Measurements from ENCODE around the gene TMEM147. TPM values are rescaled to one million over a fixed set of nuclear protein-coding genes. Genes with fewer than 3 reads are reported as not detected.
A peak's percentile ranks its signal among the peaks of the same experiment; 100 is the strongest.

The TMEM147 gene, protein sequence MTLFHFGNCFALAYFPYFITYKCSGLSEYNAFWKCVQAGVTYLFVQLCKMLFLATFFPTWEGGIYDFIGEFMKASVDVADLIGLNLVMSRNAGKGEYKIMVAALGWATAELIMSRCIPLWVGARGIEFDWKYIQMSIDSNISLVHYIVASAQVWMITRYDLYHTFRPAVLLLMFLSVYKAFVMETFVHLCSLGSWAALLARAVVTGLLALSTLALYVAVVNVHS
- total RNA-seq: 99.7 TPM

DNA sequence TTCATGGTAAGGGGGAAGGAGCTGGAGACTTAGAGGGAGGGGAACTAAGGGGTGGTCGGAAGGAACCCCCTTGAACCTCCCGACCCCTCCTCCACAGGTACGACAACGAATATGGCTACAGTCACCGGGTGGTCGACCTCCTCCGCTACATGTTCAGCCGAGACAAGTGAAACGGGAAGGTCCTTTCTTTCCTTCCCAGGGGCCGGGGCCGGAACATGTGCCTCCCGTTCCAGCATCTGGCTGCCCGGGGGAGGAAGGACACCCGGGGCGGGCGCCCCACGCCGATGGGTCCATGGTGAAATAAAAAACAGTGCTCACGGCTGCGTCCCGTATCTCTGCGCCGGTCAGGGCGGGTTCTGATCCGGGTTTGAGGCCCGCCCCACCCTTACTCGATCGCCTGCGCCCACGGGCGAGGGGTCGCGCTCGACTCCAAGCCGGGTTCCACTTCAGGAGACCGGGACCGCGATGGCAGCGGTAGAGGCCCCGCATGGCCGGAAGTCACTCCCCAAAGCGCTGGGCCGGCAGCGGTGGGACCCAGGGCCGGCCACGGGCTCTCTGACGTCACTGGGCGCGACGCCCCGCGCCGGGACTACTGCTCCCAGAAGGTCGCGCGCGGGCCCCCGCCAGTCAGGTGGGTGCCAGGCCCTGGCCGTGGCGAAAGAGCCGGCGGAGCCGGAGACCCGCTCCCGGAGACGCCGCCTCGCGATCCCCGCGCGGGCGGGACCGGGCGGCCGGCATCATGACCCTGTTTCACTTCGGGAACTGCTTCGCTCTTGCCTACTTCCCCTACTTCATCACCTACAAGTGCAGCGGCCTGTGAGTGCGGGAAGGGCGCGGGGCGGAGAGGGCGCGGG is at the start of gene TMEM147:
Gene TMEM147 (plus strand): TSS at position 626 of the 854 bp plus-strand sequence. CDS start 114 bp downstream, at position 740.
- Histone ChIP-seq H3K27me3 (no peaks in the 10 kb centered on the region), H3K4me3 (peak within 1 kb of the TSS; percentile 87 to 88), H3K27ac (peak within 1 kb of the TSS; percentile 76 to 88), H3K9me3 (no peaks in the 10 kb centered on the region), H3K36me3 (peaks cover 0 to 3% of the 10 kb centered on the region in 2 donors), H3K4me1 (peaks cover 0 to 15% of the 10 kb centered on the region in 2 donors)
- intact Hi-C loops (cut with DNase I): loop anchor here (1.0 to 10.0 kb wide), 8 partner anchors 34 to 870 kb away; partner anchors contain the start of genes ARHGAP33, ETV2, HAUS5 and RBM42
- TF ChIP-seq, protein P1, sequence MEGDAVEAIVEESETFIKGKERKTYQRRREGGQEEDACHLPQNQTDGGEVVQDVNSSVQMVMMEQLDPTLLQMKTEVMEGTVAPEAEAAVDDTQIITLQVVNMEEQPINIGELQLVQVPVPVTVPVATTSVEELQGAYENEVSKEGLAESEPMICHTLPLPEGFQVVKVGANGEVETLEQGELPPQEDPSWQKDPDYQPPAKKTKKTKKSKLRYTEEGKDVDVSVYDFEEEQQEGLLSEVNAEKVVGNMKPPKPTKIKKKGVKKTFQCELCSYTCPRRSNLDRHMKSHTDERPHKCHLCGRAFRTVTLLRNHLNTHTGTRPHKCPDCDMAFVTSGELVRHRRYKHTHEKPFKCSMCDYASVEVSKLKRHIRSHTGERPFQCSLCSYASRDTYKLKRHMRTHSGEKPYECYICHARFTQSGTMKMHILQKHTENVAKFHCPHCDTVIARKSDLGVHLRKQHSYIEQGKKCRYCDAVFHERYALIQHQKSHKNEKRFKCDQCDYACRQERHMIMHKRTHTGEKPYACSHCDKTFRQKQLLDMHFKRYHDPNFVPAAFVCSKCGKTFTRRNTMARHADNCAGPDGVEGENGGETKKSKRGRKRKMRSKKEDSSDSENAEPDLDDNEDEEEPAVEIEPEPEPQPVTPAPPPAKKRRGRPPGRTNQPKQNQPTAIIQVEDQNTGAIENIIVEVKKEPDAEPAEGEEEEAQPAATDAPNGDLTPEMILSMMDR (IDR thresholded peaks at IDR 0.05): no peak
- peak; percentile 65 to 96 for DNase-seq (ENCODE audit: low spot score in 2 of 2)

DNA sequence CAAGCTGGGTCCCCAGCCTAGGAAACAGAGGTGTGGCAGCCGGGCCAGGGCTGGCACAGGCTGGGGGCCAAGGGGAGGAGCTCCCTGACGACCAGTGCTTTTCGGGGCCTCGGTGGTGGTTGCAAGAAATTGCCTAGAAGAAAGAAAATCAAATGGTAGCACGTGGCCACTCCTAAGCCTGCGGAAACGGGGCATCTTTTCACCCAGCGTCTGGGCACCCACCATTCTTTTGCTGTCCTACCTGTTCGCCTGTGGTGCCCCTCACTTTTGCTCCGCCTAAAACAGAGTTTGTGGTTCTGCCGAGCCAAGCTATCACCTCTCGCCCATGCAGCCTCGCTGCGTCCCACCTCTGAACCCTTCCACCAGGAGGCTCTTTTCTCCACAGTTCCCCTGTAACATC is 48.0 kb upstream of the TMEM147 start:
- TF ChIP-seq, protein P1 (IDR thresholded peaks at IDR 0.05): no peak
- DNase-seq (ENCODE audit: low spot score in 2 of 2): no peak
- intact Hi-C loops (cut with DNase I): loop anchor here (5.0 kb wide), 1 partner anchor 230 kb away; the partner anchor contains the start of gene USF2

DNA sequence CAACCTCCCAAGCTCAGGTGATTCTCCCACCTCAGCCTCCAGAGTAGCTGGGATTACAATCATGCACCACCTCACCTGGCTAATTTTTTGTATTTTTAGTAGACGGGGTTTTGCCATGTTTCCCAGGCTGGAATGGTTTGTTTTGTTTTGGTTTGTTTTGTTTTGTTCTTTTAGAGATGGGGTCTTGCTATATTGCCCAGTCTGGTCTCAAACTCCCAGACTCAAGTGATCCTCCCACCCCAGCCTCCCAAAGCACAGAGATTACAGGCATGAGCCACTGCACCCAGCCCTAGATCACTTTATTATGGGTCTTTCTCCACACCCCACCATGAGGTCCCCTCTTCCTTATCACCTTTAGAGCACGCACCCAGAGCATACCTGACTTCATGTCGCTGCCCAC is 47.2 kb upstream of the TMEM147 start:
- Histone ChIP-seq H3K36me3 (peaks cover 0 to 3% of the 10 kb centered on the region in 2 donors), H3K27me3 (no peaks in the 10 kb centered on the region), H3K27ac (no peak overlapping the region), H3K9me3 (no peaks in the 10 kb centered on the region), H3K4me3 (no peak overlapping the region), H3K4me1 (no peaks in the 10 kb centered on the region)
- TF ChIP-seq, protein P1 (IDR thresholded peaks at IDR 0.05): no peak
- intact Hi-C loops (cut with DNase I): loop anchor here (5.0 kb wide), 1 partner anchor 231 kb away; the partner anchor contains the start of gene USF2
- no peak for DNase-seq (ENCODE audit: low spot score in 2 of 2)

More for the DNA sequence above, 48.0 kb upstream of the TMEM147 start:
- Histone ChIP-seq H3K9me3 (no peaks in the 10 kb centered on the region), H3K36me3 (peaks cover 0 to 3% of the 10 kb centered on the region in 2 donors), H3K4me3 (no peak overlapping the region), H3K27ac (no peak overlapping the region), H3K4me1 (no peaks in the 10 kb centered on the region), H3K27me3 (no peaks in the 10 kb centered on the region)

DNA sequence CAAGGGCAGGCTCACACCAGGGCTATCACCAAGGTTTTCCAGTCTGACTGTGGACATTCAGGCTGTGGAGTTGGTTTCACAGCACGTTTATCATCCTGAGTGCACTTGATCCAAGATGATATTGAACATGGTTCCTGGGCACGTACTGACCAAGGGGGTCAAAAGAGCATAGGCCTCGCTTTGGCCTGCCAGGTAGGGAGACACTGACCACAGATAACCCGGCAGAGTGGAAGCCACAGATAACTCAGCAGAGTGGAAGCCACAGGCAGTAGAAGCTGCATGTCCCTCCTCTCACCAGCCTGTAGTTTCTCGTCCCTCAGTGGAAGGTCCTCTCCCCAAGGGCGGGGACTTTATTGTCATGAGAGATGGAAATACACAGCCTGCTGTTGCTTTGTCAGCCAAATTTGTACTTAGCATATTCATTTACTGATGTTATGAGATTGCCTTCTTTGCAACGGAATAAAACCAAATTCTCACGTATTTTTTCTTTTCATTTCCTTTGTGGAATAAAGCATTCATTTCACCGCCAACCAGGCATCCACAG is 46.4 kb upstream of the TMEM147 start:
- H3K4me1 ChIP-seq: no peaks in the 10 kb centered on the region
- H3K27ac ChIP-seq: no peak overlapping the region
- no peaks in the 10 kb centered on the region for H3K9me3 ChIP-seq
- no peak for DNase-seq (ENCODE audit: low spot score in 2 of 2)
- intact Hi-C loops (cut with DNase I): loop anchor here (5.0 kb wide), 1 partner anchor 232 kb away; the partner anchor contains the start of gene USF2
- H3K36me3 ChIP-seq: peaks cover 0 to 3% of the 10 kb centered on the region in 2 donors
- H3K27me3 ChIP-seq: no peaks in the 10 kb centered on the region
- TF ChIP-seq, protein P1 (IDR thresholded peaks at IDR 0.05): no peak
- no peak overlapping the region for H3K4me3 ChIP-seq

DNA sequence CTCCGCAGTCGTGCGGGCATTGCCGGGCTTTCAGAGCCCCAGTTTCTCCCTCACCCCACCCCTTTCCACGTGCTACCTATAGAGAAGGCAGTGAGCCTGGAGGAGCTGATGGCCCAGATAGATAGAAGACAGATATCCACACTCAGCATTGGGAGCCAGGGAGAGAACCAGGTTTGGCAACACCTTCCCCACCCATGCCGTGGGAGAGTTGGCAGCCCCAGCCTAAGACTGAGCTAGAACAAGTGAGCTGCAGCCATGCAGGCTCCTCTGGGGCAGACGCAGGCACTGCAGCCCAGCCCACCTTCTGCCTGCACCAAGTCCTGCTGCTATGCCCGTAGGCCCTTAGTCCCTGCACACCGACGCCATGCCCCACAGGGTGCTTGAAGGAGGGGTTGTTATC is 44.8 kb upstream of the TMEM147 start:
- no peaks in the 10 kb centered on the region for H3K27me3 ChIP-seq
- H3K4me1 ChIP-seq: no peaks in the 10 kb centered on the region
- intact Hi-C loops (cut with DNase I): loop anchor here (10.0 kb wide), 1 partner anchor 436 kb away; no protein-coding TSS in a partner anchor
- peaks cover 0 to 3% of the 10 kb centered on the region in 2 donors for H3K36me3 ChIP-seq
- no peak for DNase-seq (ENCODE audit: low spot score in 2 of 2)
- H3K9me3 ChIP-seq: no peaks in the 10 kb centered on the region
- no peak overlapping the region for H3K4me3 ChIP-seq
- TF ChIP-seq, protein P1 (IDR thresholded peaks at IDR 0.05): no peak
- H3K27ac ChIP-seq: no peak overlapping the region

All from ascending aorta (tissue), 2 donors.